ENCODE measurements around the gene TMOD1. TPM values are rescaled to one million over a fixed set of nuclear protein-coding genes. Genes with fewer than 3 reads are reported as not detected.

Gene TMOD1
- total and polyA plus RNA-seq, 2 of the 13 experiments (the other 11 are each of a cell fraction or from before 2014, with no cell fraction given) = 0.04 to 0.07 TPM

- H3K9ac ChIP-seq (ENCODE audit: insufficient read depth, low read depth, low read length) = no peak overlapping the region
- H3K4me1 ChIP-seq (ENCODE audit: insufficient read depth, low read length) = no peaks in the 10 kb centered on the region
- FAIRE-seq (no peak), DNase-seq (ENCODE audit: low spot score) (no peak), ATAC-seq (no peak)
- POLR2A ChIA-PET = no interaction called here
- H3K27me3 ChIP-seq (ENCODE audit: control insufficient read depth in 1 of 2, insufficient read depth in 2 of 2, low read length in 2 of 2) = peaks cover 2 to 18% of the 10 kb centered on the region in 2 experiments; a peak in 3 of 5 replicates
- intact Hi-C loops (cut with micrococcal nuclease; ENCODE audit: unreplicated experiment) (no loop called here), in situ Hi-C loops (cut with HindIII; ENCODE audit: extremely low pct_ligation_motif_present, low pct_unique_long_range_greater_than_20kb) (no loop called here)
- 55% methylated on average over 15 of the region's 15 CpGs for WGBS (ENCODE audit: low lambda C conversion rate)
- H4K20me1 ChIP-seq (ENCODE audit: insufficient read depth, low read length) = no peaks in the 10 kb centered on the region
- H3K27ac ChIP-seq (ENCODE audit: extremely low read length, insufficient read depth, low read length) = no peak overlapping the region
- CTCF ChIA-PET (ENCODE audit: low intra/inter-chr PET ratio, low total read pairs) = no interaction called here
- TF ChIP-seq ATF7 (IDR thresholded peaks at IDR 0.05) (peak; percentile 94), ATF7 (CRISPR knock-in tag; IDR thresholded peaks at IDR 0.05) (no peak), CREB1 (IDR thresholded peaks at IDR 0.05) (peak; percentile 95), CREB1 (CRISPR knock-in tag; IDR thresholded peaks at IDR 0.05) (no peak), GRHL1 (CRISPR knock-in tag; conservative IDR thresholded peaks at IDR 0.05) (no peak)
- no peaks in the 10 kb centered on the region for H3K36me3 ChIP-seq (replicated peaks in 1 of 2; ENCODE audit: control insufficient read depth in 1 of 2, insufficient read depth in 2 of 2, low read length in 2 of 2)
- H2AFZ ChIP-seq (ENCODE audit: low read length) = no peak overlapping the region
- H3K4me3 ChIP-seq (replicated peaks in 1 of 3; ENCODE audit: insufficient read depth in 1 of 3, low read depth in 2 of 3, low read length in 3 of 3) = no peak overlapping the region
- no peaks in the 10 kb centered on the region for H3K9me3 ChIP-seq (ENCODE audit: low read length)
- no TSS peak for BruUV-seq (replicated peaks)
- no peaks in the 10 kb centered on the region for H3K79me2 ChIP-seq (ENCODE audit: insufficient read depth, low read length)
- H3K4me2 ChIP-seq (ENCODE audit: low read depth, low read length) = no peak overlapping the region
Measured at GRCh38 chr9:97555164-97555563, 53.7 kb downstream of the TMOD1 start.

- Histone ChIP-seq H3K9me3 (ENCODE audit: low read length) (no peaks in the 10 kb centered on the region), H3K4me3 (replicated peaks in 1 of 3; ENCODE audit: insufficient read depth in 1 of 3, low read depth in 2 of 3, low read length in 3 of 3) (no peak overlapping the region), H2AFZ (ENCODE audit: low read length) (no peak overlapping the region), H4K20me1 (ENCODE audit: insufficient read depth, low read length) (no peaks in the 10 kb centered on the region), H3K4me2 (ENCODE audit: low read depth, low read length) (no peak overlapping the region), H3K9ac (ENCODE audit: insufficient read depth, low read depth, low read length) (no peak overlapping the region), H3K36me3 (replicated peaks in 1 of 2; ENCODE audit: control insufficient read depth in 1 of 2, insufficient read depth in 2 of 2, low read length in 2 of 2) (no peaks in the 10 kb centered on the region), H3K79me2 (ENCODE audit: insufficient read depth, low read length) (no peaks in the 10 kb centered on the region), H3K27me3 (ENCODE audit: control insufficient read depth in 1 of 2, insufficient read depth in 2 of 2, low read length in 2 of 2) (peaks cover 2 to 18% of the 10 kb centered on the region in 2 experiments; a peak in 3 of 5 replicates), H3K4me1 (ENCODE audit: insufficient read depth, low read length) (no peaks in the 10 kb centered on the region), H3K27ac (ENCODE audit: extremely low read length, insufficient read depth, low read length) (no peak overlapping the region)
- DNase-seq (ENCODE audit: low spot score) (no peak), FAIRE-seq (no peak), ATAC-seq (no peak; the same call in 1 of the 3 replicates)
- intact Hi-C loops (cut with micrococcal nuclease; ENCODE audit: unreplicated experiment) (no loop called here), in situ Hi-C loops (cut with HindIII; ENCODE audit: extremely low pct_ligation_motif_present, low pct_unique_long_range_greater_than_20kb) (no loop called here)
- 64% methylated on average over 9 of the region's 10 CpGs for WGBS (ENCODE audit: low lambda C conversion rate)
- CTCF ChIA-PET (ENCODE audit: low intra/inter-chr PET ratio, low total read pairs) = no interaction called here
- BruUV-seq (replicated peaks) = no TSS peak
- POLR2A ChIA-PET = no interaction called here
- TF ChIP-seq TARDBP (CRISPR knock-in tag; IDR thresholded peaks at IDR 0.05) (no peak), HMGA1 (CRISPR knock-in tag; conservative IDR thresholded peaks at IDR 0.05) (no peak), SOX6 (IDR thresholded peaks at IDR 0.05) (no peak), SOX6 (CRISPR knock-in tag; IDR thresholded peaks at IDR 0.05) (no peak), ZNF782 (CRISPR knock-in tag; IDR thresholded peaks at IDR 0.05; ENCODE audit: borderline replicate concordance) (no peak), CEBPG (CRISPR knock-in tag; IDR thresholded peaks at IDR 0.05) (no peak), ZNF350 (CRISPR knock-in tag; IDR thresholded peaks at IDR 0.05; ENCODE audit: borderline replicate concordance, low read depth) (no peak), TBL1XR1 (IDR thresholded peaks at IDR 0.05; ENCODE audit: borderline replicate concordance, low read length, partially characterized antibody) (no peak), ELF1 (CRISPR knock-in tag; IDR thresholded peaks at IDR 0.05) (no peak), MAZ (IDR thresholded peaks at IDR 0.05; ENCODE audit: borderline replicate concordance, low read depth, low read length) (no peak), MAZ (CRISPR knock-in tag; IDR thresholded peaks at IDR 0.05; ENCODE audit: low read depth) (no peak), AHR (CRISPR knock-in tag; IDR thresholded peaks at IDR 0.05) (no peak), PCBP2 (optimal IDR thresholded peaks at IDR 0.05; ENCODE audit: low read depth, low read length, poor library complexity, severe bottlenecking) (no peak), FOXP1 (IDR thresholded peaks at IDR 0.05) (no peak), FOXP1 (CRISPR knock-in tag; IDR thresholded peaks at IDR 0.05) (no peak)
Measured at GRCh38 chr9:97556036-97556720, 54.7 kb downstream of the TMOD1 start.
